Embryonic facial prominence (tissue), 1 donor: ENCODE results near the gene SPATA6L.
"Not testable (repeated sequence)": the region's sequence is repeated elsewhere in the genome, so short reads cannot be mapped to it uniquely, and the experiment has no call there.

Experiments
- DNase-seq: peaks from one replicate; pipeline ENCODE4 v3.0.0-alpha.2; 2016; ENCODE audit errors: extremely low spot score

SPATA6L gene

DNA sequence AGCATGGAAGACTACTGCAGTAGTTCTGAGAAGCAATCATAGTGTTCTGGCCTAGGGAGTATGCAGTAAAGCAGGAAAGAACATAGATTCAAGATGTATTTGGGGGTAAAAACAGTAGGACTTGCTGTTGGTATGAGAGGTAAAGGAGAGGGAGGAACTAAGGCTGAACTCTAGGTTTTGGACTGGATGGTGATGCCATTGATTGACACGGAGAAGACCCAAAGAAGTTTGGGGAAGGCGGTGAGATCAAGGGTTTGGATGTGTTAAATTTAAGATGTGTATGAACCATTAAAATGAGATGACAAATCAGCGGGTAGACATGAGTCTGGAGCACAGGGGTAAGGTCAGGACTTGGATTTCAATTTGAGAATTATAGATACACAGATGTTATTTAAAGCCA lies 11.1 kb upstream of the SPATA6L start:
- DNase-seq, result no peak

DNA sequence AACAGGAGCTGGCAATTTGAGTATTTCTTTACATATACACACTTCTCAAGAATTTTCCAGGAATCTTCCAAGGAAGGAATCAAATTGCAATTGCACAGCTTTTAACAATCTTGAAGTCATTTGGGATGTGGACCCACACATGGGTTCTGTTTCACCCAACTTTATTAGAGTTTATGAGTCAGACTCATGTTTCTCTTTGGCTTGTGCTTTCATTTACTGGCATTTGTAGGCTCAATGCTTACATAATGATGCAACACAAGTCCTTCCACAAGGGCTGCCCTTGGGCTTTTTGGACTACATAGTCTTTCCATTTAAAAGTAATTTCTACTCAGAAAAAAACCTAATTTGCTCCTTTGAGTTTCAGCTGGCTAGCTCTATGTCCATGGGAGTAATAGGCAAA lies 8.5 kb upstream of the SPATA6L start:
- DNase-seq, result no peak

DNA sequence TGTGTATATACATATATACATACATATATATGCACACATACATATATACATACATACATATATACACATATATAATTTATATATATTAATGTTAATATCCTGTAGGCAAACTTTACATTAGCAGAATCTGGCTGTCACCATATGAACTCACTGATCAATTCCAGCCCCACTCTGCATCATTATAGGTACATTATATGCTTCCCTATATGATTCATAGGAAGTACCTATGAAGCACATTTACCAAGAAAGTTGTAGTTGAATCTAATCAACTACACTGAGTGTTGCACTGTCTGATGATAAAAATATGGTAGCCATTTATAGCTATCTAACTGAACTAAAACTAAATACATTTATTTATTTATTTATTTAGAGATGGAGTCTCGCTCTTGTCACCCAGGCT lies 5.5 kb upstream of the SPATA6L start:
- DNase-seq, result no peak

DNA sequence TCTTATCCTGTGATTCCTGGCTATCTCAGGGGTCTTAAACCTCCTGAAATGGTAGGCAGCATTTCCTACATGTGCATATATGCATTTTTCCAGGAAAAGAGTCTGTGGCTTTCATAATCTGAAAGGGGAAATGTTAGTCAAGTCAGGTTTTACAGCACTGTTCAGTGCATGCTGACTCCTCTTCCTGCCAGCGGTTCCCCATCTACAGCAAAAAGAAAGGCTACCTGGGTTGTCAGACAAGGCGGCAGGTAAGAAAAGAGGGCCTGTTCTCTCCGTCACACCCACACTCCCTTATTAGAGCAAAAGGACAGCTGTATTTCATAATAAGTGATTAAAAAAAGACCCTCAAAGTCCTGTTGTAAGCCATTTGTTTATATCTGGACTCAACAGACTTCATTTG lies 4.3 kb upstream of the SPATA6L start:
- DNase-seq, result no peak

DNA sequence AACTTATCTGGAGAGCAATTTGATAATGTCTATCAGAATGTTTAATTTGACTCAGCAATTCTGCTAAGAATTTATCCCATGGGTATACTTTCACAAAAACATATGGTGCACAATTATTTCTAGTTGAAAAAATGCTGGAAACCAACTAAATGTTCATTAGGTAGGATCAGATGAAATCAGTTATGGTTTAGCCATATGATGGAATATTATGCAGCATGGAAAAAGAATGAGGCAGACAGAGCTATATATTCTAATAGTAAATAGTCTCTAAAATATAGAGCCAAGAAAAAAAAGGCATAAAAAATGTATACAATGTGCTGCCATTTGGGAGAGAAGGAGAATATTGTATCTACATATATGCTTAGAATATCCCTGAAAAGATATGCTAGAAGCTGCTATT lies 3.6 kb upstream of the SPATA6L start:
- DNase-seq, result no peak

DNA sequence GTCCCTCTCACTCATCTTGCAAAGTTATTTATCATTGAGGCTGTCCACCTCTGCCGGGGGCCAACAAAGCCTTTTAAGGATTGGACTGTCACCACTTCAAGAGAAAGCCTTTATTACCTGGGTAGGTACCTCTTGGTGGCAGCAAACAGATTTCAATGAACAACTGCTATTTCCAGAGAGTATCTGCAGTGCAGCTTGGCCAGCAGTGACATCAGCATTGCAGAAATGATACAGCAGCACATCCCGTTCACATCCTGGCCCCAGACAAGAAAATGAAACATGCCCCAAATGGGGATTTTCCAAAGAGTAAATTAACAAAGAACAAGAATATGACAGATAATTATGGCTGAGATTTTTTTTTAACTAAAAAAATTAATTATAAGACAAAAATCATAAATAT lies 2.3 kb upstream of the SPATA6L start:
- no peak for DNase-seq

DNA sequence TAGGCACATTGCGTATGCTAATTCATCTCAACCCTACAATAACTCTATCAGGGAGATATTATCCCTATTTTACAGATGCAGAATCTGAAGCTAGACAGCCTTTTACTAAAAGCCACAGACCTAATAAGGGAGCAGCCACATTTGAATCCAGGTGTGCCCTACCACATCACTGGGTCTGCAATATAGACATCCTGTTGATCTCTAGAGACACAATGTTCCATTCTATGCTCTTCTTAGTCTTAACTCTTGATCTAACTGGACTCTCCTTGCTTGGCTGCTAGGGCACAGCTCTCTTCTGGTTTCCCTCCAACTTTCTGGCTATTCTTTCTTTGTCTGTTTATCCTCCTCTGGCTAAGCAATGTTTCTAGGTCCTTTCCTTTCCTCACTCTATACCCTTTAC lies 1.4 kb upstream of the SPATA6L start:
- no peak for DNase-seq

DNA sequence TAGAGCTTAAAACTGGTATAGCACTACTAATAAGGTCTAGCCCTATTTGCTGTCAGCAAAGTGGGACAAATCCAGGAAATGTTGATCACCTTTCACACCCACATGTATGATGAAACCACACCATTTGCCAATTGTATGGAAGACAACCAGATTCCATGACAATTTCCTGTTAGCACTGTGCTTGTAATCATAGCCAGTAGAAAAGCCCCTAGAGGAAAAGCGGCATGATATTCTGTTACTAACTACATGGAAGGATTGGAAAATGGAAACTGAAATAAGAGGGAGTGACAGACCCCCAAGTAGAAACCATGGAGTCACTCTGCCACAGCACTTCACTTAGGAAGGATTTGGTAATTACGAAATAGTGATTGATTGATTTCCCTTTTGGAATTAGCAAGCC lies 923 bp downstream of the SPATA6L start:
- no peak for DNase-seq

DNA sequence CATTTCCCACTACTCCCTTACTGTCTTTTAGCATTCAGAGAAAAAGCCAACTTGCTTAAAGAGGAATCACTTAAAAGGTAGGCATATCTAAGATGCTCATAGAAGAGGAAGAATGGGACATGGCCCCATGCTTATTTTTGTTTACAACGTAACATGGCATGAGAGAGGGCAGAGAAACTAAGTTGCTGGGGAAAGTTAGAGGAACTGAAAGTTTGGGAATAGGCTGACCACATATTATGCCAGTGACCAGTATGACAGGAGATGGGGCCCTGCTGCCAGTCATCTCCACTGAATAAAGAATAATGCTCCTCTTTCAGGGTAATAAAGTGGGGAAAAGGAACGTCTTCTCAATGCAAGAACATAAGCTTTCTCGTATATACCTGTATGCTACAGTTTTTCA lies 2.3 kb downstream of the SPATA6L start:
- no peak for DNase-seq

DNA sequence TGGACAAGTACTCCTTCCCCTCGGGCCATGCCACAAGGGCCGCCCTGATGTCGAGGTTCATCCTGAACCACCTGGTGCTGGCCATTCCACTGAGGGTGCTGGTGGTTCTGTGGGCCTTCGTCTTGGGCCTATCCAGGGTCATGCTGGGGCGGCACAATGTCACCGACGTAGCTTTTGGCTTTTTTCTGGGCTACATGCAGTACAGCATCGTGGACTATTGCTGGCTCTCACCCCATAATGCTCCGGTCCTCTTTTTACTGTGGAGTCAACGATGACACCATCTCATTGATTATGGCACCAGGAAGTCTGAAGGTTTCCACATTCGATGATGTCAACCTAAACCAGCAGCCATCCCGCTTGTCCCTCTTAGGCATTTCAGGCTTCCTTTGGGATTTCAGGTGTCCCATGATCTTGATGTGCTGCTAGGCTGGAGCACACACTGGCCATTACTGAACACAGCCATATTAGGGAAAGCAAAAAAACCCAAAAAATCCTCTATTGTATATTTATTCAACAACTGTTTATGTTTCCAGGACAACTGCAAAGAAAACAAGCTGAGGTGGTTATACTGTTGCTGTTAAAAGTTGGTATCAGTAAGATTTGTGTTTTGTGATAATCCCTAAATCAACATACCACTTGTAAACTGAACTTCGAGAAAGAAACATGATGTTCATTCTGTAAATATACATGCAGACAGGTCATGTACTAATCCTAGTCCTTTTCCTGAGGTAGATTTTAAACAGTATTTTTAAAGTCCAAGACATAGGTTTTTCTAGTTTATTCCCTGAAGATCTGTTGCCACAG lies 3.1 kb downstream of the SPATA6L start:
- DNase-seq, result no peak

DNA sequence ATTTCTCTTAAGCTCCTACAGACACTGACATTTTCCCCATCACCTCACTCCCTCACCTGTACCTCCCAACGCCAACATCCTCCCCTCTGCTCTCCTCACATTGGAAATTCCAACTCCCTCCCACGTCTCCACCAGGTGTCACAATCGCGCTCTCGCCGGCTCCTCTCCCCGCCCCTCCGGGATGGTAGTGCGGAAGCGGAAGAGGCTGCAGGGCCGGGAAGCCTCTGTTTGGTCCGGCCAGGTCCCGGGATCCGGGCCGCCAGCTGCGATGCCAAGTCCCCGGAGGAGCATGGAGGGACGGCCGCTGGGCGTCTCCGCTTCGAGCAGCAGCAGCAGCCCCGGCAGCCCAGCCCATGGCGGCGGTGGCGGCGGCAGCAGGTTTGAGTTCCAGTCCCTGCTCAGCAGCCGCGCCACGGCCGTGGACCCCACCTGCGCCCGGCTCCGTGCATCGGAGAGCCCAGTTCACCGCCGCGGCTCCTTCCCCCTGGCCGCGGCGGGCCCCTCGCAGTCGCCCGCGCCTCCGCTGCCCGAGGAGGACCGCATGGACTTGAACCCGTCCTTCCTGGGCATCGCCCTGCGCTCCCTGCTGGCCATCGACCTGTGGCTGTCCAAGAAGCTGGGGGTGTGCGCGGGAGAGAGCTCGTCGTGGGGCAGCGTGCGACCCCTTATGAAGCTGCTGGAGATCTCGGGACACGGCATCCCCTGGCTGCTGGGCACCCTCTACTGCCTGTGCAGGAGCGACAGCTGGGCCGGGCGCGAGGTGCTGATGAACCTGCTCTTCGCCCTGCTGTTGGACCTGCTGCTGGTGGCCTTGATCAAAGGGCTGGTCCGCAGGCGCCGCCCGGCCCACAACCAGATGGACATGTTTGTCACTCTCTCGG lies 3.9 kb downstream of the SPATA6L start, which contains the start of gene PLPP6:
PLPP6 (plus strand) TSS at position 187 of the 881 bp plus-strand sequence; CDS start at position 269, 82 bp downstream.
- DNase-seq, result peak; percentile 60

DNA sequence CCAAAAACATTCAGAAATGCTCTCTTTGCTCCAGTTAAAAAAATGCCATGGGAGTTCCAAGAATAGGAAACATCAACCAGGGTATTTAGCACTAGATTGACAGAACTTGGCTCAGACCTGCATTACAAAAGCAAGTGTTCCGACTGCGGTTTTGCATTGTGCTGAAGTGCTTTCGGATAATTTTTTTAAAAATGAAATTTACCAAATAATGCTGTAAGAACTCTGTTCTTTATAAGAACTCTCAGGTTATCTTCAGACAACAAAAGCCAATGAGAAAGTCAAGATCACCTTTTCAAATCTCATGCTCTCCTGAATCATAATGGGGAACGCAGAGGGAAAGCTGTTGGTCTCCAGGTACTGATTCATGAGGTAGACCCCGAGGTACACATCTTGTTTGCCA lies 4.7 kb downstream of the SPATA6L start:
- DNase-seq, result peak; percentile 57

DNA sequence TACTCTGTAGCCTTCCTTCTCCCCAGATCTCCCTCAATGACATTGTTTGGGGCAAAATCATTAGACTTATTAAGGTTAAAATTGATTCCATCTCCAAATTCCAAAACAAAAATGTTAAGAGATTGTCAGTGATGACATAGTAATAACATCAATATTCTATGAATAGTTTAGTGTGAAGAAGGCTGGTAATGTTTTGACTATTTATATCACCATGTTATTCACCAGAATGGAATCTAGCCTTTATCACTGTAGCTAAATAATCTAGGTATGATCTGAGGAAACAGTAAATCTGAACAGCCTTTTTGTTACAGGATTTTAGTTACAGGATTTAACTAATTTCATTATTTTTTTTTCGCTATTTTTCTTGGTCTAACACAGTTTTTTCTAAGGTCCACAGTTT lies 5.1 kb downstream of the SPATA6L start:
- DNase-seq, result no peak

DNA sequence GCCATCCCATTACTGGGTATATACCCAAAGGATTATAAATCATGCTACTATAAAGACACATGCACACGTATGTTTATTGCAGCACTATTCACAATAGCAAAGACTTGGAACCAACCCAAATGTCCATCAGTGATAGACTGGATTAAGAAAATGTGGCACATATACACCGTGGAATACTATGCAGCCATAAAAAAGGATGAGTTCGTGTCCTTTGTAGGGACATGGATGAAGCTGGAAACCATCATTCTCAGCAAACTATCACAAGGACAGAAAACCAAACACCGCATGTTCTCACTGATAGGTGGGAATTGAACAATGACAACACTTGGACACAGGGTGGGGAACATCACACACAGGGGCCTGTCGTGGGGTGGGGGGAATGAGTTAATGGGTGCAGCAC lies 5.6 kb downstream of the SPATA6L start:
- DNase-seq, result not testable (repeated sequence)

DNA sequence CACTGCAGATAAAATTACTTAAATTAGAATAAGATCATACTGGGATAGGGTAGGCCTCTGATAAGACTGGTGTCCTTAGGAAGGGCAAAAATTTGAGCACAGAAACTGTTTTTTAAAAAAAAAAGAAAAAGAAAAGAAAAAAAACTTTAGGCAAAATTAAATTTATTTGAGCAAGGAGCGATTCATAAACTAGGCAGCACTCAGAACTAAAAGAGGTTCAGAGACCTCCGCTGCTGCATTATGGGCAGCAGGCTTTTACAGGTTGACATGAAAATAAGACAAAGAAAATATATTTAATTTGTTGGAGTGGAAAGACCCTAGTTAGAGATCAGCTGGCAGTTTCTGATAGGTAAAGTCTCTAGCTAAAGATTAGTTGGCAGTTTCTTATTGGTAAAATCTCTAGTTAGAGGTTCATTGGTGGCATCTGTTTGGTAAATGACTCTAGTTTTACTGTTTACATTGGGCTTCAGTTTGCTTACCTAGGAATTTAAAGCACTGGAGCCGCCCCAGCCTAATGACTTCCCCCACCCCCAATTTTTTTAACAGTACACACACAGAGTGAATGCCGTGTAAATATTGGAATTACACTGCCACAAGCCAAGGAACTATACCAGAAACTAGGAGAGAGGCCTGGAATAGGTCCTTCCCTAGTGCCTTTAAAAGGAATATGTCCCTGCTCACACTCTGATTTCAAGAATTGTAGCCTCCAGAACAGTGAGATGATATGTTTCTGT lies 8.7 kb downstream of the SPATA6L start:
- DNase-seq, result no peak

DNA sequence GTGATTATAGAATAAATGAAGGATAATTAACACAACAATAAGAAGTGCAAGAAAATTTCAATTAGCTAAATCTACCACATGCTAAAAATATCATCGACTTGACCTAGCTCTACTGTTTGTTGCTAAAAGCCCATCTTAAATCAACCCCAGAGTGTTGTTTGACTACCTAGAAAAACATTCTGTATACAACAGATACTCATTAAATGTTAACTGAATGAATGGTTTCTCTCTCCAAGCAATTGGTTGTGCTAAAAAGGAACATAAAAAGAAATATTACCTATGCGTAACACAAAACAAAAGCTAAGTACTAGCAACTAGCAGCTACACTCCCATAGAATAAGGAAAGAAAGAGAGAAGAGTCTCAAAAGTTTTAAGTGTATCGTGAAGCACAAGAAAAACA lies 9.7 kb downstream of the SPATA6L start:
- no peak for DNase-seq

DNA sequence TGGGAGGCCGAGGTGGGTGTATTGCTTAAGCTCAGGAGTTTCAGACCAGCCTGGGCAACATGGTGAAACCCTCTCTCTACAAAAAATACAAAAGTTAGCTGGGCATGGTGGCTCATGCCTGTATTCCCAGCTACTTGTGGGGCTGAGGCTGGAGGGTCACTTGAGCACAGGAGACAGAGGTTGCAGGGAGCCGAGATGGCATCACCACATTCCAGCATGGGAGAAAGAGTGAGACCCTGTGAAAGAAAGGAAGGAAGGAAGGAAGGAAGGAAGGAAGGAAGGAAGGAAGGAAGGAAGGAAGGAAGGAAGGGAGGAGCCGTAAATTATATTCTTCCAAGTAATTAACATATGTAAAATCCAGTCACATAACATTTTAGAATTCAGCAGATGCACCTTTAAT lies 10.1 kb downstream of the SPATA6L start:
- DNase-seq, result not testable (repeated sequence)

DNA sequence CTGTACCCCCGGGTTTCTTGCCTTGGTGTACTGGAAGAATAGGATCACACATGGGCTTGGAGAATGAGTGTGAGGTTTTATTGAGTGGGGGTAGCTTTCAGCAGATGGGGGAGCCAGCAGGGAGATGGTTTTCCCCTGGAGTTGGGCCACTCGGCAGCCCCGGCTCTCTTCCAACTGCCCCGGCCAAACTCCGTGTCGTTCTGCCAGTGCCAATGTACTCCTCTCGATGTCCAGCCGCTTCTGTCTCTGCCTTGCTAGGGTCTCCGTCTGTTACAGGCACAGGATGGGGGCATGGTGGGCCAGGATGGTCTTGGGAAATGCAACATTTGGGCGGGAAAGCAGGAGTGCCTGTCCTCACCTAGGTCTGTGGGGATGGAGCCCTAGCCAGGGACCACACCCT lies 11.7 kb downstream of the SPATA6L start:
- no peak for DNase-seq

DNA sequence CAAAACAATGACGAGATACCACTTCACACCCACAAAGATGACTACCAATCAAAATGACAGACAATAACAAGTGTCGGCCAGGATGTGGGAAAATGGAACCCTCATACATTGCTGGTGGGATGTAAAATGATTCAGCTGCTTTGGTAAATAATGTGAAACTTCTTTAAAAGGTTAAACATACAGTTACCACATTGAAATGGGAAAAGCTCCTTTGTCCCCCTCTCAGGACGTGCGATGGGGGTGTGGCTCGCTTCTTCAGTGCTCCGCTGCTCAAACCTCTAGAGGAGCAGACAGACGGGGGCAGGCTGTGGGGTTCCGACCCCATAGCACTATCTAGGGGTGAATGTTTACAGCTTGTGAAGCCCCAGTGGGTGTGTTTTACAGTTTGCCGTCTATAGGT lies 12.2 kb downstream of the SPATA6L start:
- no peak for DNase-seq

DNA sequence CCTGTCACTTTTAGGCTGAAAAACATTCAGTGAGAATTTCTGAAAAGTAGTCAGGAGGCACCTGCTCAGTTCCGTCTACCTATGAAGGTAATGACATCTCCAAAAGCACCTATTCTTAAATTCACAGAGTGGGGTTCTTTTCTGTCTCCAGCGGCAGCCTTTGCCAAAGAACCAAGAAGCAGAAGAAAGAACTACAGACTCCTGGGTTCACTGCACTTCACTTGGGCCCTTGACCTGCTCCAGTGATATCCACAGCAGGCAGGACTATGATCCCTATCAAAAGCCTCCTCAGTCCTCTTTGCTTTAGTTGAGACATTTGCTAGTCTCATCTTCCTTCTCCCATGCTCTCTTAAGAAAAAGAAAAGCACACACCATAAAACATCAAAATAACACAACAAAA lies 23.9 kb downstream of the SPATA6L start:
- DNase-seq, result no peak

DNA sequence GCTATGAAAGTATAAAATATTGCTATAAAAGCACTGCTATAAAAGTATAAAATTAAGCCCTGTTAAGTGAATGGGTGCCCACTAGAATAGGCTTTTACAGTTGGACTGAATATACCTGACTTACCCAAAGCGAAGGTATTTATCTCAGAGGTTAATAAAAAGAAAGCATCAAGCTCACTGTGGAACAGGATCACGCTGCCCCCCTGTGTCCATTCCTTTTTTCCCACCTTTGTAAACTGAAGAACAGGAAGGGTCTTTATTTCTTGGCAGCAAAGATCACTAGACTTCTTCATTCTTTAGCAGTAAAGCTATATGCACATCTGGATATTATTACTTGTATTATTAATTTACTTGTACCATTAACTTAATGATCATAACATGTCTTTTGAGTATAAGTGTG lies 26.3 kb downstream of the SPATA6L start:
- DNase-seq, result no peak

DNA sequence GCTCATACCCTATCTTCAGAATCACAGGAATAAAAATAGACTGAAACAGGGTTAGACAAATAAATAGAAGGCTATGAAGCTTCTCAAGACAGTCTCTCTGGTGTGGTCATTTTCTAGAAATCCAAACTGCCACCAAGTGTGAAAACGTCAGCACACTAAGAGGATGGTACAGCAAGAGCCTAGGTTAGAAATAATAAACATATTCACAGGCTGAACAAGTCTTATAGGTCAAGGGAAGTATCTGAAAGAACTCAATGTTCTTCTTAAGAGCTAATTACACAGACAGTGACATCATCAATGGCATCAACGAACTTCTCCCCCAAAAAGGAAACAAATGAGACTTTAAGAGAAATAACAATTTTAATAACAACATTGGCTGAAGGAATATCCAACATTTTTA lies 26.9 kb downstream of the SPATA6L start:
- no peak for DNase-seq
